Ovary (tissue), 3 donors: ENCODE data around the gene TGFBR2.

Source experiments
- CTCF ChIP-seq, 3 donors: fragments of 450-650 bp in 2 of 3; fragments of 200-600 bp in 1 of 3; IDR thresholded peaks; one replicate each; pipeline versions ENCODE4 v1.5.1 to v1.8.0; 2016 to 2022; ENCODE audit warnings: antibody characterized with exemption in 3 of 3, mild to moderate bottlenecking in 1 of 3
- POLR2A ChIP-seq: fragments of 450-650 bp; IDR thresholded peaks from one replicate; pipeline ENCODE4 v1.6.1; 2017; ENCODE audit warnings: antibody characterized with exemption, mild to moderate bottlenecking, moderate library complexity
- donor health status: DM: no; HTN: no; CAD: no.

GRCh38 chr3:30683769-30684168 lies 77.4 kb downstream of the TGFBR2 start:
- TF ChIP-seq CTCF (IDR thresholded peaks at IDR 0.05) (no peak), POLR2A (no peak)
